IPS-18a (cell line): ENCODE measurements around the gene BAZ1A.

ENCODE experiments used
- H3K27ac ChIP-seq: one replicate; pipeline ENCODE4 v1.5.1; 2013; ENCODE audit warnings: low read length
- H3K27me3 ChIP-seq: one replicate; pipeline ENCODE4 v1.6.1; 2013; ENCODE audit warnings: mild to moderate bottlenecking, low read length; ENCODE audit not compliant: control insufficient read depth, insufficient read depth
- H3K36me3 ChIP-seq: one replicate; pipeline ENCODE4 v1.6.1; 2013; ENCODE audit warnings: low read depth, low read length; ENCODE audit not compliant: control insufficient read depth
- H3K4me1 ChIP-seq: one replicate; pipeline ENCODE4 v1.6.1; 2013; ENCODE audit warnings: low read depth, low read length; ENCODE audit not compliant: control insufficient read depth
- H3K4me3 ChIP-seq: one replicate; pipeline ENCODE4 v1.5.1; 2013; ENCODE audit warnings: low read length
- H3K9ac ChIP-seq: one replicate; pipeline ENCODE4 v1.6.1; 2013; ENCODE audit warnings: mild to moderate bottlenecking, low read length, moderate library complexity
- H3K9me3 ChIP-seq: one replicate; pipeline ENCODE4 v1.6.1; 2013; ENCODE audit warnings: low read depth, low read length; ENCODE audit not compliant: control insufficient read depth

The BAZ1A gene

DNA sequence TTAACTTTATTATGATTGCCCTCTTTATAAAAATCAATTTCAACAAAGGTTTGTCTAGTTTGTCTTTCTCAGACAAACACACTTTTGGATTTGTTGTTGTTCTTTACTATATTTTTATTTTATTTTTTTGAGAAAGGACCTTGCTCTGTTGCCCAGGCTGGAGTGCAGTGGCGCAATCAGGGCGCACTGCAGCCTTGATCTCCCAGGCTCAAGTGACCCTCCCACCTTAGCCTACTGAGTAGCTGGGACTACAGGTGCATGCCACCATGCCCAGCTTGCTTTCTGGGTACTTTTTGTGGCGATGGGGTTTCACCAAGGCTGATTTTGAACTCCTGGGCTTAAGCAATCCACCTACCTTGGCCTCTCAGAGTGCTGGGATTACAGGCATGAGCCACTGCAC, 96.4 kb downstream of the BAZ1A start:
- no peaks in the 10 kb centered on the region for H3K9me3 ChIP-seq
- no peaks in the 10 kb centered on the region for H3K4me1 ChIP-seq
- H3K4me3 ChIP-seq = no peak overlapping the region
- H3K27ac ChIP-seq = no peak overlapping the region
- no peaks in the 10 kb centered on the region for H3K27me3 ChIP-seq
- no peak overlapping the region for H3K9ac ChIP-seq
- H3K36me3 ChIP-seq = peaks cover 31% of the 10 kb centered on the region

- Histone ChIP-seq H3K9me3 (no peaks in the 10 kb centered on the region), H3K27ac (no peak overlapping the region), H3K4me1 (no peaks in the 10 kb centered on the region), H3K27me3 (no peaks in the 10 kb centered on the region), H3K4me3 (no peak overlapping the region), H3K9ac (no peak overlapping the region), H3K36me3 (peaks cover 18% of the 10 kb centered on the region)
Observed at GRCh38 chr14:34776611-34777010, 98.5 kb downstream of the BAZ1A start.

DNA sequence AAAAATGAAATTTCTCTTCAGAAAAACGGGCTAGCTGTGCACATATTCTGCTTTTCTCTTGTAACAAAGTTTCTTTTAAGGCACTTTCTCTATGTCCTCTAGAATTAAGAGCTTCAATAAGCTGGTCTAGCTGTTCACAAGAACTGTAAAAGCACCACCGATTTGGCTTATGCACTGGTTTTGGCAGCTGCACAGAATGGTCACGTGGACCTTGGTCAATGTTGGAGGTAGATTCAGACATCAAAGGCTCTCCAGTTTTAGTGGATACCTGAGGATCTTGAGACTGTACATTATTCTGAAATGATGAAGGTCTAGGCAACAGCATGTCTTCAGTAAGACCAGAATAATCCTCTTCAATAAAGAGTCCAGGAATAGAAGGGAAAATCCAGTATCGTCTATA, 99.2 kb downstream of the BAZ1A start:
- H3K9ac ChIP-seq = no peak overlapping the region
- H3K4me1 ChIP-seq = no peaks in the 10 kb centered on the region
- no peak overlapping the region for H3K27ac ChIP-seq
- no peaks in the 10 kb centered on the region for H3K27me3 ChIP-seq
- H3K4me3 ChIP-seq = no peak overlapping the region
- no peaks in the 10 kb centered on the region for H3K9me3 ChIP-seq
- peaks cover 18% of the 10 kb centered on the region for H3K36me3 ChIP-seq

- Histone ChIP-seq H3K27ac (no peak overlapping the region), H3K27me3 (no peaks in the 10 kb centered on the region), H3K9me3 (no peaks in the 10 kb centered on the region), H3K4me1 (no peaks in the 10 kb centered on the region), H3K36me3 (peaks cover 21% of the 10 kb centered on the region), H3K9ac (no peak overlapping the region), H3K4me3 (no peak overlapping the region)
Observed at GRCh38 chr14:34775342-34775741, 99.8 kb downstream of the BAZ1A start.

GRCh38 chr14:34770901-34771300, 104.3 kb downstream of the BAZ1A start:
- no peak overlapping the region for H3K27ac ChIP-seq
- no peaks in the 10 kb centered on the region for H3K4me1 ChIP-seq
- peaks cover 10% of the 10 kb centered on the region for H3K36me3 ChIP-seq
- H3K27me3 ChIP-seq = no peaks in the 10 kb centered on the region
- no peak overlapping the region for H3K4me3 ChIP-seq
- H3K9ac ChIP-seq = no peak overlapping the region
- no peaks in the 10 kb centered on the region for H3K9me3 ChIP-seq

- Histone ChIP-seq H3K36me3 (peaks cover 33% of the 10 kb centered on the region), H3K27ac (no peak overlapping the region), H3K4me3 (no peak overlapping the region), H3K27me3 (no peaks in the 10 kb centered on the region), H3K9ac (no peak overlapping the region), H3K4me1 (no peaks in the 10 kb centered on the region), H3K9me3 (no peaks in the 10 kb centered on the region)
Observed at GRCh38 chr14:34766606-34767005, 108.6 kb downstream of the BAZ1A start.

DNA sequence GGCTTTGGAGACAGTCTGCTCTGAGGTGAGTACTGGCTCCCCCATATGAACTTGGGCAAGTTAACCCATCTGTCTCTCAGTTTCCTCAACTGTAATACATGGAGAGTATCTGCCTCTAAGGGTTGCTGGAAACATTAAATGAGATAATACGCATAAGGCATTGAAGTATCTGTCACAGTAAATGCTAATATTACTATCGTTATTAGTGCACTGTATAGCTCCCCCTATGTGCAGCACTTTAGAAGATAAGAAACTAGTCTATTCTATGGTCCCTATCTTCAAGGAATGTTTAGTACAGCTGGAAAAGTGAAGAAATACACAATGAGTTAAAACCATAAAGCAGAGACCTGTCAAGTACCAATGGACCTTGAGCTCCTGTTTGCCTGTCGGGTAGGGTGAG, 109.1 kb downstream of the BAZ1A start:
- Histone ChIP-seq H3K27me3 (no peaks in the 10 kb centered on the region), H3K4me1 (no peaks in the 10 kb centered on the region), H3K36me3 (peaks cover 38% of the 10 kb centered on the region), H3K9me3 (no peaks in the 10 kb centered on the region), H3K4me3 (no peak overlapping the region), H3K27ac (no peak overlapping the region), H3K9ac (no peak overlapping the region)

GRCh38 chr14:34755215-34755614, 119.9 kb downstream of the BAZ1A start:
- Histone ChIP-seq H3K27ac (no peak overlapping the region), H3K27me3 (no peaks in the 10 kb centered on the region), H3K9me3 (no peaks in the 10 kb centered on the region)

DNA sequence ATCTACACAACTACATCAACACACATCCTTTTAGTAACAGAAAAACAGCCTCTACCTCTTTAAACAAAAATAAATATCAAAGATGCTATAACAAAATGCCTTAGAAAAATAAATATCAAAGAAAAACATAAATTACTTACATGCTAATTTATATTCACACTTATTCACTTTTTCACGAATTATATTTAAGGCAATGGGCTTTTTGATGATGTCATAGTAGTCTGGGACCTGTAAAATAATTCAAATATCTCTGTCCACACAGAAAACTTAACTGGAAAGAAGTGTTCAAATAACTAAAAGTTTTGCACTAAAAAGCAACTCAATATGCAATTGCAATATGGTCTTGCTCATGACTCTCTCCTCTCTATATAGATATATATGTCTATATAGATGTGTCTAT, 120.5 kb downstream of the BAZ1A start:
- H3K36me3 ChIP-seq = peaks cover 5% of the 10 kb centered on the region
- no peak overlapping the region for H3K27ac ChIP-seq
- no peaks in the 10 kb centered on the region for H3K4me1 ChIP-seq
- H3K9ac ChIP-seq = no peak overlapping the region
- H3K9me3 ChIP-seq = no peaks in the 10 kb centered on the region
- no peaks in the 10 kb centered on the region for H3K27me3 ChIP-seq
- H3K4me3 ChIP-seq = no peak overlapping the region

More at GRCh38 chr14:34755215-34755614, 119.9 kb downstream of the BAZ1A start:
- H3K4me1 ChIP-seq = no peaks in the 10 kb centered on the region
- peaks cover 9% of the 10 kb centered on the region for H3K36me3 ChIP-seq
- no peak overlapping the region for H3K9ac ChIP-seq
- H3K4me3 ChIP-seq = no peak overlapping the region

DNA sequence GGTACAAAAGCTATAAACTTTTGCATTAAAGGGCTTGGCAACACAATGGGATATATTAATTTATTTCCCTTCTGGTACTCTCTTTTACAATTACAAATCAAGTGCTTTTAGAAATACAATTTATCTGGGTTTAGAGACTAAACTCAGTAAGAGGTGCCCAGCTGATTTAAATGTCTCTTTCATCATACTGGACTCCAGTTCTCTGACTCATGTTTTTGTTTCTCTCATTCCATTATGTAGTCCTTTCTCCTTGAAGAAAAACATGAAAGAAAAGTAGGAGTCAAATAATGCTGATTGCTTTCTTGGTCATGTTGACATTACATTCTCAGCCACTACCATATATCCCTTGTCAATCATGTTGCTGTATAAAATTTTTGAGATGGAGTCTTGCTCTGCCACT, 124.5 kb downstream of the BAZ1A start:
- Histone ChIP-seq H3K27ac (no peak overlapping the region), H3K9me3 (no peaks in the 10 kb centered on the region), H3K9ac (no peak overlapping the region), H3K27me3 (no peaks in the 10 kb centered on the region), H3K4me3 (no peak overlapping the region), H3K4me1 (no peaks in the 10 kb centered on the region), H3K36me3 (no peaks in the 10 kb centered on the region)

- Histone ChIP-seq H3K4me3 (no peak overlapping the region), H3K27ac (no peak overlapping the region), H3K27me3 (no peaks in the 10 kb centered on the region), H3K9ac (no peak overlapping the region), H3K36me3 (no peaks in the 10 kb centered on the region), H3K4me1 (no peaks in the 10 kb centered on the region), H3K9me3 (no peaks in the 10 kb centered on the region)
Observed at GRCh38 chr14:34750233-34750632, 124.9 kb downstream of the BAZ1A start.

DNA sequence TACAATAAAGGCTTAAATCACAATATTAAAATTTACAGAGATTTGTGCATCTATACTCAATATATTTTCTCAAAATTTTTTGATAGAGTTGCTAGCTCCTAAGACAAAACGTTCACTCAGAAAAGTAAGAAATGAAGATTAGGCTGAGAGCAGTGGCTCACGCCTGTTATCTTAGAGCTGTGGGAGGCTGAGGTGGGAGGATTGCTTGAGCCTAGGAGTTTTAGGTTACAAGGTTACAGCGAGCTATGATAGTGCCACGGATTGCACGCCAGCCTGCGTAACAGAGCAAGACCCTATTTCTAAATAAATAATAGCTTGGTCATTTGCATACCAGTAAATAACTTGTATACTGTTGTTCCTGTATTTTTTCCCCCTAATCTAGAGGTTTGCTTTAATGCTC, 125.8 kb downstream of the BAZ1A start:
- no peaks in the 10 kb centered on the region for H3K27me3 ChIP-seq
- H3K9me3 ChIP-seq = no peaks in the 10 kb centered on the region
- H3K4me1 ChIP-seq = no peaks in the 10 kb centered on the region
- no peak overlapping the region for H3K27ac ChIP-seq
- H3K4me3 ChIP-seq = no peak overlapping the region
- H3K9ac ChIP-seq = no peak overlapping the region
- no peaks in the 10 kb centered on the region for H3K36me3 ChIP-seq
